ENCODE measurements around the gene HS6ST3. TPM values are rescaled to one million over a fixed set of nuclear protein-coding genes. Genes with fewer than 3 reads are reported as not detected.

Gene HS6ST3
- total and polyA plus RNA-seq, 9 of the 15 experiments (the other 6 are each of a cell fraction or from before 2014, with no cell fraction given), result not detected

DNA sequence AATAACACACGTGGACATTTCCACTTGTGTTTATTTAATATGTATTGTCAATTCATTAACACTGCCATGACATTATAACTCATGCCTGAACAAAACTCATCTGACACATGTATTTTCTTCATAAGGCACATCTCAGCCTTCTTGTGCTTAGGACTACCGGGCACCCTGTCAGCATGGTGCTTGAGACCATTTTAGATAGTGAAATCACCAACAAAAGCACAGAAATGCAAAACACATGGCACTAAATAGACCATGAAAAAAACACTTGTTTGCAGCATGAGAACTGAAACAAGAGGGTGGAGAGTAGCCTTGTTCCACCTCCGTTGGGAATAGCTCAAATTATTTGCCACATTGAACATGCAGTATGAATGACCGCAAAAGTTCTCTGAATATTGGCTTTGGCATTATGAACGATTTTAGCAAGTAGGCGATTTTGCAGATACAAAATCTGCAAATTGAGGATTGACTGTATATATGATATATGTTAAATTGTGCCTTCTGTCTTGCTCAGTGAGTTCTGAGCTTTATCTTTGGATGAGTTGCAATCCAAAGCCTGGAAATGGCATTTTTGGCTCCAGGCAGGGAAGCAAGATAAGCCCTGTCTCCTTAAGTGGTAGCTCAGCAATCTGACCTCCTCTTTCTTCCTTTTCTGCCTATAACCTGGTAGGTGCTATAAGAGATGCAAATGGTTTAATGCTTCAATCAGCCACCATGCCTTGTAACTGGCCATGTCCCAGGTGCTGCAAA lies 328.2 kb downstream of the HS6ST3 start (continued):
- no peak for TF ChIP-seq CUX1 (CRISPR knock-in tag; IDR thresholded peaks at IDR 0.05)
- TF ChIP-seq, protein P1, sequence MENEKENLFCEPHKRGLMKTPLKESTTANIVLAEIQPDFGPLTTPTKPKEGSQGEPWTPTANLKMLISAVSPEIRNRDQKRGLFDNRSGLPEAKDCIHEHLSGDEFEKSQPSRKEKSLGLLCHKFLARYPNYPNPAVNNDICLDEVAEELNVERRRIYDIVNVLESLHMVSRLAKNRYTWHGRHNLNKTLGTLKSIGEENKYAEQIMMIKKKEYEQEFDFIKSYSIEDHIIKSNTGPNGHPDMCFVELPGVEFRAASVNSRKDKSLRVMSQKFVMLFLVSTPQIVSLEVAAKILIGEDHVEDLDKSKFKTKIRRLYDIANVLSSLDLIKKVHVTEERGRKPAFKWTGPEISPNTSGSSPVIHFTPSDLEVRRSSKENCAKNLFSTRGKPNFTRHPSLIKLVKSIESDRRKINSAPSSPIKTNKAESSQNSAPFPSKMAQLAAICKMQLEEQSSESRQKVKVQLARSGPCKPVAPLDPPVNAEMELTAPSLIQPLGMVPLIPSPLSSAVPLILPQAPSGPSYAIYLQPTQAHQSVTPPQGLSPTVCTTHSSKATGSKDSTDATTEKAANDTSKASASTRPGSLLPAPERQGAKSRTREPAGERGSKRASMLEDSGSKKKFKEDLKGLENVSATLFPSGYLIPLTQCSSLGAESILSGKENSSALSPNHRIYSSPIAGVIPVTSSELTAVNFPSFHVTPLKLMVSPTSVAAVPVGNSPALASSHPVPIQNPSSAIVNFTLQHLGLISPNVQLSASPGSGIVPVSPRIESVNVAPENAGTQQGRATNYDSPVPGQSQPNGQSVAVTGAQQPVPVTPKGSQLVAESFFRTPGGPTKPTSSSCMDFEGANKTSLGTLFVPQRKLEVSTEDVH (IDR thresholded peaks at IDR 0.05; ENCODE audit: low read depth, partially characterized antibody), result no peak
- TF ChIP-seq DDX20 (tag; IDR thresholded peaks at IDR 0.05; ENCODE audit: low read depth), result no peak
- no peak for TF ChIP-seq YBX1 (IDR thresholded peaks at IDR 0.05)
- TF ChIP-seq ATF7 (IDR thresholded peaks at IDR 0.05), result no peak
- no peak for TF ChIP-seq SRSF7 (optimal IDR thresholded peaks at IDR 0.05; ENCODE audit: low read depth, low read length)
- no peak for TF ChIP-seq DMBX1 (CRISPR knock-in tag; IDR thresholded peaks at IDR 0.05; ENCODE audit: borderline replicate concordance)
- TF ChIP-seq, protein P2, sequence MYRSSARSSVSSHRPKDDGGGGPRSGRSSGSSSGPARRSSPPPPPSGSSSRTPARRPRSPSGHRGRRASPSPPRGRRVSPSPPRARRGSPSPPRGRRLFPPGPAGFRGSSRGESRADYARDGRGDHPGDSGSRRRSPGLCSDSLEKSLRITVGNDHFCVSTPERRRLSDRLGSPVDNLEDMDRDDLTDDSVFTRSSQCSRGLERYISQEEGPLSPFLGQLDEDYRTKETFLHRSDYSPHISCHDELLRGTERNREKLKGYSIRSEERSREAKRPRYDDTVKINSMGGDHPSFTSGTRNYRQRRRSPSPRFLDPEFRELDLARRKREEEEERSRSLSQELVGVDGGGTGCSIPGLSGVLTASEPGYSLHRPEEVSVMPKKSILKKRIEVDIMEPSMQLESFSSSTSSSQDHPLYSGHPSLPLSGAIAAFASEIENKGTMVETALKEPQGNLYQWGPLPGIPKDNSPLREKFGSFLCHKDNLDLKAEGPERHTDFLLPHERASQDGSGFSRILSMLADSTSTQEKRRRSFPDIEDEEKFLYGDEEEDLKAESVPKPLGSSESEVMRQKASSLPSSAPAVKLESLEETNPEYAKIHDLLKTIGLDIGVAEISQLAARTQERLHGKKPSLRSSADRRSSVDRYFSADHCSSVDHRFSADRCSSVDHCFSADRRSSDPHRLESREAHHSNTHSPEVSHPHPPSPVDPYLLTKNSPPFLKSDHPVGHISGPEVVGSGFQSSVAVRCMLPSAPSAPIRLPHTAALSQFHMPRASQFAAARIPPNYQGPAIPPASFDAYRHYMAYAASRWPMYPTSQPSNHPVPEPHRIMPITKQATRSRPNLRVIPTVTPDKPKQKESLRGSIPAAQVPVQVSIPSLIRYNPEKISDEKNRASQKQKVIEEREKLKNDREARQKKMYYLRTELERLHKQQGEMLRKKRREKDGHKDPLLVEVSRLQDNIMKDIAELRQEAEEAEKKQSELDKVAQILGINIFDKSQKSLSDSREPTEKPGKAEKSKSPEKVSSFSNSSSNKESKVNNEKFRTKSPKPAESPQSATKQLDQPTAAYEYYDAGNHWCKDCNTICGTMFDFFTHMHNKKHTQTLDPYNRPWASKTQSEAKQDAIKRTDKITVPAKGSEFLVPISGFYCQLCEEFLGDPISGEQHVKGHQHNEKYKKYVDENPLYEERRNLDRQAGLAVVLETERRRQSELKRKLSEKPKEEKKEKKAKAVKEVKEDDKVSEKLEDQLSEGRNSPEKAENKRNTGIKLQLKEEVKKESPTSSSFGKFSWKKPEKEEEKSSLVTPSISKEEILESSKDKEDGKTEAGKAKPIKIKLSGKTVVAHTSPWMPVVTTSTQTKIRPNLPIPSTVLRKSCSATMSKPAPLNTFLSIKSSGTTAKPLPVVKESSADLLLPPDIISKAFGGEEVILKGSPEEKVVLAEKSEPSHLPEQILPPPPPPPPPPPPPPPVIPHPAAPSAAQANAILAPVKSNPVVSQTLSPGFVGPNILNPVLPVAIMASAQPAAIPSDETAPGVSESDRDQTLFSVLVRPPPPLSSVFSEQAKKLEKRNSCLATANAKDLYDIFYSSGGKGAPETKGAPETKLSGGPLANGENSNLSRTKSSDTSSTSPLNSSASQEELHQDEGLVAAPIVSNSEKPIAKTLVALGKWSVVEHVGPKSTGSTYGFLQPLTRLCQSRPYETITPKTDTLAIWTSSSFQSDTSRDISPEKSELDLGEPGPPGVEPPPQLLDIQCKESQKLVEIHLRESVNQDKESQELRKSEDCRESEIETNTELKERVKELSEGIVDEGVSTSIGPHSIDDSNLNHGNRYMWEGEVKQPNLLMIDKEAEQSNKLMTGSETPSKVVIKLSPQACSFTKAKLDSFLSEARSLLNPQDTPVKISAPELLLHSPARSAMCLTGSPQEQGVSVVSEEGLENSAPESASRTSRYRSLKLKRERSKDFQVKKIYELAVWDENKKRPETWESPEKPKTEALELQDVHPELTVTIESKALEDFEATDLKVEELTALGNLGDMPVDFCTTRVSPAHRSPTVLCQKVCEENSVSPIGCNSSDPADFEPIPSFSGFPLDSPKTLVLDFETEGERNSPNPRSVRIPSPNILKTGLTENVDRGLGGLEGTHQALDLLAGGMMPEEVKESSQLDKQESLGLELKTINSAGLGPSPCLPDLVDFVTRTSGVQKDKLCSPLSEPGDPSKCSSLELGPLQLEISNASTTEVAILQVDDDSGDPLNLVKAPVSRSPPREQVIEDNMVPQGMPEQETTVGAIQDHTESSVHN (IDR thresholded peaks at IDR 0.05; ENCODE audit: borderline replicate concordance in 1 of 2, low read depth in 1 of 2), result no peak
